WTC11 (cell line): ENCODE measurements around the gene ACOT2.
"Not testable (repeated sequence)": the region's sequence is repeated elsewhere in the genome, so short reads cannot be mapped to it uniquely, and the experiment has no call there.

Experiments
- CTCF ChIP-seq: fragments of 200-600 bp; IDR thresholded peaks from 2 replicates; pipeline ENCODE4 v1.8.0; 2022; ENCODE audit warnings: antibody characterized with exemption
- FOXK1 ChIP-seq: sonication (generic); formaldehyde crosslinking; IDR thresholded peaks from 2 replicates; pipeline ENCODE4 v1.8.0; 2022; ENCODE audit warnings: mild to moderate bottlenecking, moderate library complexity, missing genetic modification reagents
- HMGXB4 ChIP-seq: sonication (generic); formaldehyde crosslinking; IDR thresholded peaks from 2 replicates; pipeline ENCODE4 v1.8.1; 2023; ENCODE audit warnings: mild to moderate bottlenecking, moderate library complexity, missing genetic modification reagents
- JUN ChIP-seq: sonication (generic); formaldehyde crosslinking; IDR thresholded peaks from 2 replicates; pipeline ENCODE4 v1.8.0; 2023; ENCODE audit warnings: mild to moderate bottlenecking, missing genetic modification reagents
- PRDM15 ChIP-seq: sonication (generic); formaldehyde crosslinking; IDR thresholded peaks from 2 replicates; pipeline ENCODE4 v1.8.0; 2022; ENCODE audit warnings: missing genetic modification reagents
- RELA ChIP-seq: sonication (generic); formaldehyde crosslinking; IDR thresholded peaks from 2 replicates; pipeline ENCODE4 v1.8.1; 2022; ENCODE audit warnings: missing genetic modification reagents, mild to moderate bottlenecking, borderline replicate concordance
- SP1 ChIP-seq: sonication (generic); formaldehyde crosslinking; conservative IDR thresholded peaks from 2 replicates; pipeline ENCODE4 v1.8.1; 2022; ENCODE audit warnings: missing genetic modification reagents
- ZNF671 ChIP-seq: fragments of 250-450 bp; sonication (Bioruptor Pico); IDR thresholded peaks from 2 replicates; pipeline ENCODE4 v1.8.0; 2021; ENCODE audit warnings: mild to moderate bottlenecking
- TF ChIP-seq, protein P1 (sequence below): sonication (generic); formaldehyde crosslinking; IDR thresholded peaks from 2 replicates; pipeline ENCODE4 v1.8.1; 2023; ENCODE audit warnings: mild to moderate bottlenecking, missing genetic modification reagents, moderate library complexity
- TF ChIP-seq, protein P2 (sequence below): sonication (generic); formaldehyde crosslinking; IDR thresholded peaks from 2 replicates; pipeline ENCODE4 v1.8.0; 2022; ENCODE audit warnings: mild to moderate bottlenecking, missing genetic modification reagents
- TF ChIP-seq, protein P3 (sequence below): sonication (generic); formaldehyde crosslinking; IDR thresholded peaks from 2 replicates; pipeline ENCODE4 v1.8.0; 2022; ENCODE audit warnings: mild to moderate bottlenecking, missing genetic modification reagents

DNA sequence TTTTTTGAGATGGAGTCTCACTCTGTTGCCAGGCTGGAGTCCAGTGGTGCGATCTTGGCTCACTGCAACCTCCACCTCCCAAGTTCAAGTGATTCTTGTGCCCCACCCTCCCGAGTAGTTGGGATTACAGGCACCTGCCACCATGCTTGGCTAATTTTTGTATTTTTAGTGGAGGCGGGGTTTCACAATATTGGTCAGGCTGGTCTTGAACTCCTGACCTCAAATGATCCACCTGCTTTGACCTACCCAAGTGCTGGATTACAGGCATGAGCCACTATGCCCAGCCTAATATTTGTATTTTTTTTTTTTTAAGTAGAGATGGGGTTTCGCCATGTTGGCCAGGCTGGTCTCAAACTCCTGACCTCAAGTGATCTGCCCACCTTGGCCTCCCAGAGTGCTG lies 4.7 kb downstream of the ACOT2 start:
- TF ChIP-seq CTCF; PRDM15; SP1 (CRISPR knock-in tag); JUN (CRISPR knock-in tag); FOXK1 (CRISPR knock-in tag); ZNF671; RELA (CRISPR knock-in tag); HMGXB4 (CRISPR knock-in tag): not testable (repeated sequence)
- TF ChIP-seq, protein P1, sequence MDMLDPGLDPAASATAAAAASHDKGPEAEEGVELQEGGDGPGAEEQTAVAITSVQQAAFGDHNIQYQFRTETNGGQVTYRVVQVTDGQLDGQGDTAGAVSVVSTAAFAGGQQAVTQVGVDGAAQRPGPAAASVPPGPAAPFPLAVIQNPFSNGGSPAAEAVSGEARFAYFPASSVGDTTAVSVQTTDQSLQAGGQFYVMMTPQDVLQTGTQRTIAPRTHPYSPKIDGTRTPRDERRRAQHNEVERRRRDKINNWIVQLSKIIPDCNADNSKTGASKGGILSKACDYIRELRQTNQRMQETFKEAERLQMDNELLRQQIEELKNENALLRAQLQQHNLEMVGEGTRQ = not testable (repeated sequence)
- TF ChIP-seq, protein P2, sequence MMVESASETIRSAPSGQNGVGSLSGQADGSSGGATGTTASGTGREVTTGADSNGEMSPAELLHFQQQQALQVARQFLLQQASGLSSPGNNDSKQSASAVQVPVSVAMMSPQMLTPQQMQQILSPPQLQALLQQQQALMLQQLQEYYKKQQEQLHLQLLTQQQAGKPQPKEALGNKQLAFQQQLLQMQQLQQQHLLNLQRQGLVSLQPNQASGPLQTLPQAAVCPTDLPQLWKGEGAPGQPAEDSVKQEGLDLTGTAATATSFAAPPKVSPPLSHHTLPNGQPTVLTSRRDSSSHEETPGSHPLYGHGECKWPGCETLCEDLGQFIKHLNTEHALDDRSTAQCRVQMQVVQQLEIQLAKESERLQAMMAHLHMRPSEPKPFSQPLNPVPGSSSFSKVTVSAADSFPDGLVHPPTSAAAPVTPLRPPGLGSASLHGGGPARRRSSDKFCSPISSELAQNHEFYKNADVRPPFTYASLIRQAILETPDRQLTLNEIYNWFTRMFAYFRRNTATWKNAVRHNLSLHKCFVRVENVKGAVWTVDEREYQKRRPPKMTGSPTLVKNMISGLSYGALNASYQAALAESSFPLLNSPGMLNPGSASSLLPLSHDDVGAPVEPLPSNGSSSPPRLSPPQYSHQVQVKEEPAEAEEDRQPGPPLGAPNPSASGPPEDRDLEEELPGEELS (CRISPR knock-in tag) = not testable (repeated sequence)
- TF ChIP-seq, protein P3, sequence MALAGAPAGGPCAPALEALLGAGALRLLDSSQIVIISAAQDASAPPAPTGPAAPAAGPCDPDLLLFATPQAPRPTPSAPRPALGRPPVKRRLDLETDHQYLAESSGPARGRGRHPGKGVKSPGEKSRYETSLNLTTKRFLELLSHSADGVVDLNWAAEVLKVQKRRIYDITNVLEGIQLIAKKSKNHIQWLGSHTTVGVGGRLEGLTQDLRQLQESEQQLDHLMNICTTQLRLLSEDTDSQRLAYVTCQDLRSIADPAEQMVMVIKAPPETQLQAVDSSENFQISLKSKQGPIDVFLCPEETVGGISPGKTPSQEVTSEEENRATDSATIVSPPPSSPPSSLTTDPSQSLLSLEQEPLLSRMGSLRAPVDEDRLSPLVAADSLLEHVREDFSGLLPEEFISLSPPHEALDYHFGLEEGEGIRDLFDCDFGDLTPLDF = not testable (repeated sequence)
